ENCODE measurements around the gene C1orf35. TPM values are rescaled to one million over a fixed set of nuclear protein-coding genes. Genes with fewer than 3 reads are reported as not detected.
A peak's percentile ranks its signal among the peaks of the same experiment; 100 is the strongest.

Gene C1orf35
- total and polyA plus RNA-seq, 9 donors = 2.8 to 29.3 (median 21.0) TPM

DNA sequence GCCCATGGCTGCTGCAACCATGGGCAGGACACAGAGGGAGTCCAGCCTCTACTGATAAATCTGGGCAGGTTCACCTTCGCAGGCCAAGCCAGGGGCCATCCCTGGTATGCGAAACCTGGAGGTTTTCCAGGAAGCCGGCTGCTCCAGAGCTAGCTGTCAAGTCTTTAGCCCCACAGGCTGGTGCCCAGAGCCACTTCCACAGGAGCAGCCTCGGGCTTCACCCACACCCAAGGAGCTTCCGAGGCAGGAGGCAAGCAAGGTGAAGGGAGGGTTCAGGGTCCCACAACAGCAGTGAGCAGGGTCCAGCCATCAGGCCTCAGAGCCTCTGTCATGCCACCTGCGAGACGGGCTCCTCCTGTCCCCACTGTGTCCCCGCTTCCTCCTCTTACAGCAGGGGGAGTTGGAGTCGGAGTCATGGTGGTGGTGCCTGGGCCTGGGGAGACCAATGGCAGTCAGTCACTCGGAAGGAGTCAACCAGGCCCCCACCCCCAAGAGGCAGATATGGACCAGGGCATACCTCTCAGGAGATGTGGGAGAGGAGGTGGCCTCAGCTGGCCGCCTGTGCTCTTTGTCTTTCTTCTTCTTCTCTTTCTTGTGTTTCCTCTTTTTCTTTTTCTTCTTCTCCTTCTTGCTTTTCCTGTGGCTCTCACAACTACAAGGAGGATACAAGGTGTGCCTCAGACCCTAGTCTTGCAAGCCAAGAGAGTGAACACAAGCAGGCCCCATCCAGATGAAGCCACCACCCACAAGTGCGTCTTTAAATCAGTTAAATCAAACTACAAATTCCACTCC, 2.1 kb downstream of the C1orf35 start:
- peak in 1 of 5 donors; percentile 35 for DNase-seq
- Histone ChIP-seq H3K9me3 (no peaks in the 10 kb centered on the region), H3K27me3 (no peaks in the 10 kb centered on the region), H3K27ac (no peak overlapping the region), H3K4me3 (no peak overlapping the region), H3K36me3 (no peaks in the 10 kb centered on the region), H3K4me1 (ENCODE audit: insufficient read depth) (peaks cover 2% of the 10 kb centered on the region)
- TF ChIP-seq EP300 (IDR thresholded peaks at IDR 0.05) (no peak), POLR2A (IDR thresholded peaks at IDR 0.05) (no peak)
- TF ChIP-seq, protein P1, sequence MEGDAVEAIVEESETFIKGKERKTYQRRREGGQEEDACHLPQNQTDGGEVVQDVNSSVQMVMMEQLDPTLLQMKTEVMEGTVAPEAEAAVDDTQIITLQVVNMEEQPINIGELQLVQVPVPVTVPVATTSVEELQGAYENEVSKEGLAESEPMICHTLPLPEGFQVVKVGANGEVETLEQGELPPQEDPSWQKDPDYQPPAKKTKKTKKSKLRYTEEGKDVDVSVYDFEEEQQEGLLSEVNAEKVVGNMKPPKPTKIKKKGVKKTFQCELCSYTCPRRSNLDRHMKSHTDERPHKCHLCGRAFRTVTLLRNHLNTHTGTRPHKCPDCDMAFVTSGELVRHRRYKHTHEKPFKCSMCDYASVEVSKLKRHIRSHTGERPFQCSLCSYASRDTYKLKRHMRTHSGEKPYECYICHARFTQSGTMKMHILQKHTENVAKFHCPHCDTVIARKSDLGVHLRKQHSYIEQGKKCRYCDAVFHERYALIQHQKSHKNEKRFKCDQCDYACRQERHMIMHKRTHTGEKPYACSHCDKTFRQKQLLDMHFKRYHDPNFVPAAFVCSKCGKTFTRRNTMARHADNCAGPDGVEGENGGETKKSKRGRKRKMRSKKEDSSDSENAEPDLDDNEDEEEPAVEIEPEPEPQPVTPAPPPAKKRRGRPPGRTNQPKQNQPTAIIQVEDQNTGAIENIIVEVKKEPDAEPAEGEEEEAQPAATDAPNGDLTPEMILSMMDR (IDR thresholded peaks at IDR 0.05) = no peak
- intact Hi-C loops (cut with DNase I) = loop anchor here in 1 of 4 donors (5.0 kb wide), 1 partner anchor 1741 kb away; no protein-coding TSS in a partner anchor
- 63 to 75% (median 64%) methylated on average over 12 of the region's 12 CpGs for WGBS, 3 donors

DNA sequence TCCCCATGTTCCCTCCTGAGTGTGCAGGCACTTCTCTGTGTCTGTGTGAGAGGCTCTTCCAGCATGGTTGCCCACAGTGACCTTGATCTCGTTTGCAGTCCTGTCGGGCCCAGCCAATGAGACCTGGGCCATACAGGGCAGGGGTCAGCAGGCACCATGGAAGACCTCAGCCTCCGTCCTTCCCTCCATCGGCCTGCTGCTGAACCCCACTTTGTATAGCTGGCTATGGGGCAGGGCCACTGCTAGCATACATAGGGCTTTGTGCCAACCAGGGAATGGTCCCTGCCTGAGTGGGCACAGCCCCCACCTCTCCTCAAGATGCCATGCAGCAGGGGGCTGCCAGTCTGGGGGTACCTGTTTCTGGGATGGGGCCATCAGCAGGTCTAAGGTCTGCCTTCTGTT, 3.8 kb downstream of the C1orf35 start:
- no peaks in the 10 kb centered on the region for H3K9me3 ChIP-seq
- WGBS, 3 donors = 34 to 38% (median 37%) methylated on average over 4 of the region's 4 CpGs
- H3K36me3 ChIP-seq = no peaks in the 10 kb centered on the region
- no peak for TF ChIP-seq POLR2A (IDR thresholded peaks at IDR 0.05)
- TF ChIP-seq, protein P1 (IDR thresholded peaks at IDR 0.05) = no peak
- no peak for TF ChIP-seq EP300 (IDR thresholded peaks at IDR 0.05)
- peaks cover 2% of the 10 kb centered on the region for H3K4me1 ChIP-seq (ENCODE audit: insufficient read depth)
- H3K4me3 ChIP-seq = no peak overlapping the region
- intact Hi-C loops (cut with DNase I) = no loop called here
- no peak overlapping the region for H3K27ac ChIP-seq
- H3K27me3 ChIP-seq = no peaks in the 10 kb centered on the region
- no peak for DNase-seq

- Histone ChIP-seq H3K27me3 (no peaks in the 10 kb centered on the region), H3K4me1 (ENCODE audit: insufficient read depth) (peaks cover 2% of the 10 kb centered on the region), H3K27ac (no peak overlapping the region), H3K36me3 (no peaks in the 10 kb centered on the region), H3K4me3 (no peak overlapping the region), H3K9me3 (no peaks in the 10 kb centered on the region)
- intact Hi-C loops (cut with DNase I) = no loop called here
- peak in 1 of 5 donors; percentile 28 for DNase-seq
- WGBS, 3 donors = 83 to 89% (median 83%) methylated on average over 28 of the region's 28 CpGs
- TF ChIP-seq POLR2A (IDR thresholded peaks at IDR 0.05) (no peak), EP300 (IDR thresholded peaks at IDR 0.05) (no peak)
- TF ChIP-seq, protein P1 (IDR thresholded peaks at IDR 0.05) = no peak
Observed at GRCh38 chr1:228098323-228098931, 4.7 kb downstream of the C1orf35 start.

- H3K4me3 ChIP-seq = no peak overlapping the region
- peak in 2 of 5 donors; percentile 22 to 23 for DNase-seq
- TF ChIP-seq POLR2A (IDR thresholded peaks at IDR 0.05) (no peak), EP300 (IDR thresholded peaks at IDR 0.05) (no peak)
- TF ChIP-seq, protein P1 (IDR thresholded peaks at IDR 0.05) = no peak
- intact Hi-C loops (cut with DNase I) = no loop called here
- H3K36me3 ChIP-seq = no peaks in the 10 kb centered on the region
- peaks cover 2% of the 10 kb centered on the region for H3K4me1 ChIP-seq (ENCODE audit: insufficient read depth)
- WGBS, 3 donors = 83 to 90% (median 84%) methylated on average over 34 of the region's 34 CpGs
- no peaks in the 10 kb centered on the region for H3K27me3 ChIP-seq
- H3K9me3 ChIP-seq = no peaks in the 10 kb centered on the region
- H3K27ac ChIP-seq = no peak overlapping the region
Observed at GRCh38 chr1:228097333-228098081, 5.6 kb downstream of the C1orf35 start.
